Memory B cell (primary cell): ENCODE measurements around the gene ARSJ.
"Not testable (repeated sequence)": the region's sequence is repeated elsewhere in the genome, so short reads cannot be mapped to it uniquely, and the experiment has no call there.

Experiments used
- ATAC-seq: fragments of 150-1000 bp; cut with Tn5 transposase; 2 replicates; pipeline ENCODE4 v1.10.0; 2021; ENCODE audit warnings: low read depth, mild to moderate bottlenecking, moderate library complexity
- DNase-seq, 2 donors: peaks; one replicate each; pipeline ENCODE4 v3.0.0; 2022; ENCODE audit warnings: low spot score in 2 of 2
- H3K27ac Mint-ChIP-seq: one replicate; pipeline ENCODE4 v1.8.0; 2022; ENCODE audit warnings: mild to moderate bottlenecking, moderate library complexity, mixed read lengths
- H3K27me3 Mint-ChIP-seq: one replicate; pipeline ENCODE4 v1.8.0; 2022; ENCODE audit warnings: mixed read lengths
- H3K36me3 Mint-ChIP-seq: one replicate; pipeline ENCODE4 v1.8.0; 2022; ENCODE audit warnings: mild to moderate bottlenecking, mixed read lengths
- H3K4me1 Mint-ChIP-seq: one replicate; pipeline ENCODE4 v1.8.0; 2022; ENCODE audit warnings: mixed read lengths
- H3K4me3 Mint-ChIP-seq: one replicate; pipeline ENCODE4 v1.8.0; 2022; ENCODE audit warnings: mild to moderate bottlenecking, moderate library complexity, mixed read lengths
- H3K9me3 Mint-ChIP-seq: one replicate; pipeline ENCODE4 v1.8.0; 2022; ENCODE audit warnings: mixed read lengths

ARSJ gene

DNA sequence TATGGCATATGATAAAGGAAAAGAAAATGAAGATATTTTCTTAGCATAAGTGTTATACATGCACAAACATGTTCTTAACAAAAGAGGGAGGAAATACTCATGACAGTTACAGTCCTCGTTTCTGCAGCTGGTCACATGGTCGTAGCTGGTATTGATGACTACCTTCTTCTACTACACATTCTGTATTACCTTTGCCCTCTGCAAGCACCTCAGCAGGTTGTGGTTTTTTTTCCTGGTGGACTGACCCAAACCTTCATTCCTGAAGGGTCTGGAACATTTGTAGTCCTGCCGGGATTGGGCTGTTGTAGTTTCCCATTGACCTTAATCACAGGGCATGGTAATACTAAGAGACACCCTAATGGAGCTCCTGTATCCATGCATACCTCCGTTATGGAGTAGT lies 54.7 kb downstream of the ARSJ start:
- DNase-seq, H3K36me3 Mint-ChIP-seq, H3K4me1 Mint-ChIP-seq, H3K27ac Mint-ChIP-seq, H3K4me3 Mint-ChIP-seq, ATAC-seq, H3K9me3 Mint-ChIP-seq: not testable (repeated sequence)
- H3K27me3 Mint-ChIP-seq: peaks cover 12% of the 10 kb centered on the region

DNA sequence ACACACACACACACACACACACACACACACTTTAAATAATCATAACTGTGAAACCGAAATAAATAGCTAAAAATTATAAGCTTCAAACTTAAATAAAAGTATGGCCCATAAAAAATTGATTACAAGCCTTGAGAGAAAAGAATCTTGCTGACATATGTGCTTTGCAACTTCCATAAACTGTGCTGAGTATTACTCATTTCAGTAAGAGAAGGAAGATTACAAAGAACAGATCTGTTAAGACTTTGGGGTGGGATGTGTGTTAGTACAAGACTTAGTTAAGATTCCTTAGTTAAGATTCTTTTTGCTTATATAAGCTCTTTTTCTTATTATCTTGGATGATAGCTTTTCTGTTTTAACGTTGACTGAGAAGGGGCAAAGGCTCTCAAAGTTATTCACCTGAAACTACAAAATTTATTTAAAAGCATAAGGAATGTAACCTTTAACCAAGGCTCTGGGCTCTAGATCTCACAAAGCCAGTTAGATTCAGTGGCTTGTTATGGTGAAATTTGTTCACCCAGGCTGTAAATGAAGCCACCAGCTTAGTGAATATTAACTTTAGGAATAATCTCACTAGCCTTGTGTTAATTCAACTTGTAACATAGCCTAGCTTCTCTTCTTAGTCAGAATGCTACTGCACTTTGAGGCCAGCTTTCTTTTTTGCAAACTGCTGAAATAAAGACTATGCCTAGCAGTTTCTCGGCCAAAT lies 58.2 kb downstream of the ARSJ start:
- no peaks in the 10 kb centered on the region for H3K4me1 Mint-ChIP-seq
- H3K36me3 Mint-ChIP-seq: no peaks in the 10 kb centered on the region
- no peak overlapping the region for H3K27ac Mint-ChIP-seq
- ATAC-seq (no peak), DNase-seq (no peak)
- H3K9me3 Mint-ChIP-seq: no peaks in the 10 kb centered on the region
- H3K27me3 Mint-ChIP-seq: peaks cover 6% of the 10 kb centered on the region
- no peak overlapping the region for H3K4me3 Mint-ChIP-seq

DNA sequence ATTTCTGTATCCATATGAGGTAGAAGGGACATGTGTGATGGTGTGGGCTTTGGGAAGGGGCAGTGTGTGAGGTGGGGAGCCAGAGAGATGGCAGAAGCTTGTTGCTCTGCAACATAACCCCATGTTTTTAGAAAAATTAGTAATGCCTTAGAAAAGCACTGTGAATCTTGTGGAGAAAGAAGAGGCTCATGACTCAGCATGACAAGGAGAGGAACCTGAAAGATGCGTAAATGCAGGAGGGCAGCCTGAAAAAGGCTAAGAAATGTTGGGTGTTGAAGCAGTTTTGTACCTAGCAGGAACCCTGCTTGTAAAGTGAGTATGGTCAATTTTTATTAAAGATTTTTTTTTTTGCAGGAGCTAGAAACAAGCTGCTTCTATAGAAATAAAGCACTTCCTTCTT lies 59.8 kb downstream of the ARSJ start:
- no peak for ATAC-seq
- no peak for DNase-seq
- Mint-ChIP-seq H3K27me3 (peaks cover 2% of the 10 kb centered on the region), H3K4me1 (no peaks in the 10 kb centered on the region), H3K36me3 (no peaks in the 10 kb centered on the region), H3K27ac (no peak overlapping the region), H3K9me3 (no peaks in the 10 kb centered on the region), H3K4me3 (no peak overlapping the region)

DNA sequence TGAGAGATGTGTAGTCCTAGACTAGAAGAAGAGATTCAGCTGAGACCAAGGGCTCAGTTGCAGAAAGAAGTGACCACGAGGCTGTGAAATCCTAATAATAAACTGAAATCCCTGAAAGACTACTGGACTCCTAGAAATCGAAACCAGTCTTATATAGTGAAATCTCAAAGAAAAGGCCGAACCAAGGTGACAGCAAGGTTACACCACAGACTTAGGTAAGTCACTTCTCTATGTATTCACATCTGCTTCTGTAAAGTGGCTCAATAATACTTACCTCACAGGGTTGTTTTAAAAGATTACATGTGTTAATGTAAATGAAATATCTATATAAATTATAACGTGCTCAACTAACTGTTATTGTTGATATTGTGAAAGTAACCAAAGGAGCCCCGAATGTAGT lies 60.3 kb downstream of the ARSJ start:
- no peaks in the 10 kb centered on the region for H3K36me3 Mint-ChIP-seq
- H3K4me1 Mint-ChIP-seq: no peaks in the 10 kb centered on the region
- no peak for DNase-seq
- no peak overlapping the region for H3K4me3 Mint-ChIP-seq
- no peak for ATAC-seq
- H3K9me3 Mint-ChIP-seq: no peaks in the 10 kb centered on the region
- H3K27ac Mint-ChIP-seq: no peak overlapping the region
- H3K27me3 Mint-ChIP-seq: peaks cover 2% of the 10 kb centered on the region

DNA sequence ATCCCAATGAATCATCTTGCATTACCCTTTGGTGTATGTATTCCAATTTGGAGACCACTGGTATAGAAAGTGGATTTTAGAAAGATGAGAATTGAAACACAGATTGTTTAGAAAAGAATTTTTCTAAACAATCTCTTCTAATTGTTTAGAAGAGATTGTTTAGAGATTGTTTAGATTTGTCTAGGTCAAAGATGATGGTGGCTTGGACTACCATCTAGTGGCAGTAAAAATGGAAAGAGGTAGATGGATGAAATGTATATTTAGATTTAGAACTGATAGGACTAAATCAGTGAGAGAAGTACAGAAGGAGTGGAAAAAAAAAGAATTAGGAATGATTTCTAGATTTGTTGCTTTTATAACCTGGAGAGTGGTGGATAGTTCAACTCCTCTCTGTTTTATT lies 70.6 kb downstream of the ARSJ start:
- Mint-ChIP-seq H3K9me3 (peaks cover 3% of the 10 kb centered on the region), H3K36me3 (no peaks in the 10 kb centered on the region), H3K4me1 (no peaks in the 10 kb centered on the region), H3K4me3 (no peak overlapping the region), H3K27ac (no peak overlapping the region), H3K27me3 (no peaks in the 10 kb centered on the region)
- ATAC-seq: no peak
- no peak for DNase-seq

DNA sequence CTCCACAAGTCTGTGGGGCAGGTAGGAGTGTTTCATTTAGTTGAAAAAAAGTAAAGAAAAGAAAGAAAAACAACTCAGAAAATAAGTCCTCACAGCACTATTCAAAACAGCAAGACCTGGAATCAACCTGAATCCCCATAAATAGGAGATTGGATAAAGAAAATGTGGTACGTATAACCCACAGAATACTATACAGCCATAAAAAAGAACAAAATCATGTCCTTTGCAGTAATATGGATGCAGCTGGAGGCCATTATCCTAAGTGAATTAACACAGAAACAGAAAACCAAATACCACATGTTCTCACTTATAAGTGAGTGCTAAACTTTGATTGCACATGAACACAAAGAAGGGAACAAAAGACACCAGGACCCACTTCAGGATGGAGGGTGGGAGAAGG lies 71.9 kb downstream of the ARSJ start:
- Mint-ChIP-seq H3K9me3 (peaks cover 3% of the 10 kb centered on the region), H3K4me3 (no peak overlapping the region), H3K36me3 (no peaks in the 10 kb centered on the region), H3K27me3 (peaks cover 3% of the 10 kb centered on the region), H3K27ac (no peak overlapping the region), H3K4me1 (peaks cover 2% of the 10 kb centered on the region)
- DNase-seq (no peak), ATAC-seq (no peak)

DNA sequence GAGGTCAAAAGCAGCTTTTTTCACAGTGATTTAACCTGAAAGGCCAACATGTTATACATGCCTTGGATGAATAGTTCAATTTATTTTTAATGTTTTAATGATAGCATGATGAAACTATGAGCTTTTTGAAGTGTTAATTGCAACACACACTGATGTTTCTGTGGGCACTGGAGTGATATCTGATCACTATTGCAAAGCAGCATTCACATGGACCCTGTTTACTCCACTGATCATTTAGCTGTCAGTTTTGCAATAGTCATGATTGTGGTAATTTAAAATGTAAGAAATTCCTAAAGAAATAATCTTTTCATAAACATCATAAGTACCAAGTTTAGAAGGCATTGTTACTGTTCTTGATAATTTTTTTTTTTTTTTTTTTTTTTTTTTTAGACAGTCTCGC lies 74.1 kb downstream of the ARSJ start:
- Mint-ChIP-seq H3K9me3 (peaks cover 3% of the 10 kb centered on the region), H3K4me3 (no peak overlapping the region), H3K4me1 (peaks cover 4% of the 10 kb centered on the region), H3K27ac (no peak overlapping the region), H3K36me3 (no peaks in the 10 kb centered on the region), H3K27me3 (peaks cover 3% of the 10 kb centered on the region)
- no peak for ATAC-seq
- DNase-seq: no peak

DNA sequence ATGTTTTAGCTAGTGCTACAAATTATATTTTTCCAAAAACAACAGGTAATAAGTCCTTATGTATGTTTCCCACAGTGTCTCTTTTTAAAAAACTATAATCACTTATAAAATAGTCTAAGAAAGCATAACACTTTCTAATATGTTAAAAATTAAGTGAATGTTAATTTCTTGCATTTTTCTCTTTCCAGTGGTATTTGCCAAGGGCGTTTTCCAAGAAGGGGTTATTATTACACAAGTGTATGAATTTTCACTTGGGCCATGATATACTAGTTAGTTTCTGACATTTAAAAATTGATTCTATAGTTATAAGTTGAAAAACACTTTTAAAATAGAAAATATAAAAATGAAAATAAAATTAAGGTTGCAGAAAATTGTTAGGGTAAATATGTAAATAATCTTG lies 74.6 kb downstream of the ARSJ start:
- H3K4me1 Mint-ChIP-seq: peaks cover 6% of the 10 kb centered on the region
- H3K9me3 Mint-ChIP-seq: peaks cover 3% of the 10 kb centered on the region
- H3K4me3 Mint-ChIP-seq: no peak overlapping the region
- H3K27me3 Mint-ChIP-seq: peaks cover 3% of the 10 kb centered on the region
- DNase-seq (no peak), ATAC-seq (no peak)
- H3K36me3 Mint-ChIP-seq: no peaks in the 10 kb centered on the region
- H3K27ac Mint-ChIP-seq: no peak overlapping the region

DNA sequence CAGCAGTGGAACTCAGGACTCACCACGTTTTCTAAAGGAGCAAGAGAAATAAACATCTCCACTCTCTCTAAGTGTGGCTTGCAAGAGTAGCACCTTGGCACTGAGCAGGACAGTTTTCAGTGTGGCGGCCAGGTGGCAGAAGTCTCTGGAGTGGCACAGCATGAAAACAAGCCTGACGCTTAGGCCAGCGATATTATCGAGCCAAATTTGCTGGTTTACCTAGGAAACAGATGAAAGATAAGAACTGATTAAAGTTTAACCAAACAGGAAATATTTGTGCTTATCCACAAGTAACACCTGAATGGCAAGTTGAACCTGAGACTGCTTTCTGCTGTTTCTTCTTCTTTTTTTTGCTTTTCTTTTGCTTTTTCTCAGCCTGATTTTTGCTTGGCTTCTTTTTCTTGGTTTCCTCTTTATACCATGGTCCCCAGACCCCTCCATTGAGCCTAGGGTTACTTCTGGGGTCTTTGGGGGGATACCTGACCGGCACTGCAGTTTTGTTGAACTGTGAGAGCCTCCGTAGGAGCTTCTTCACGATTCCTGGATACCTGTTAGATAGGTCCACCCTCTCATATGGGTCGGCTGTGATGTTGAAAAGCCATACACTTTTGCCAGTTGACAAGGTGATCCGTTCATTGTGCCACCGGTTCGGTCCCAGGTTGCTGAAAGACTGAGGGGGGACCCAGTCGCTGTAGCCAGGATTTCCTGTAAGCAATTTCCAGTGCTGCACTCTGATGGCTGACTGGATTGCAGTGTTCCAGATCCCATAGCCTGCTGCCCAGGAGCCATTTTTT lies 77.3 kb downstream of the ARSJ start:
- Mint-ChIP-seq H3K9me3 (no peaks in the 10 kb centered on the region), H3K27me3 (peaks cover 3% of the 10 kb centered on the region), H3K4me1 (peaks cover 9% of the 10 kb centered on the region), H3K4me3 (no peak overlapping the region), H3K27ac (no peak overlapping the region), H3K36me3 (no peaks in the 10 kb centered on the region)
- DNase-seq (no peak), ATAC-seq (no peak)

DNA sequence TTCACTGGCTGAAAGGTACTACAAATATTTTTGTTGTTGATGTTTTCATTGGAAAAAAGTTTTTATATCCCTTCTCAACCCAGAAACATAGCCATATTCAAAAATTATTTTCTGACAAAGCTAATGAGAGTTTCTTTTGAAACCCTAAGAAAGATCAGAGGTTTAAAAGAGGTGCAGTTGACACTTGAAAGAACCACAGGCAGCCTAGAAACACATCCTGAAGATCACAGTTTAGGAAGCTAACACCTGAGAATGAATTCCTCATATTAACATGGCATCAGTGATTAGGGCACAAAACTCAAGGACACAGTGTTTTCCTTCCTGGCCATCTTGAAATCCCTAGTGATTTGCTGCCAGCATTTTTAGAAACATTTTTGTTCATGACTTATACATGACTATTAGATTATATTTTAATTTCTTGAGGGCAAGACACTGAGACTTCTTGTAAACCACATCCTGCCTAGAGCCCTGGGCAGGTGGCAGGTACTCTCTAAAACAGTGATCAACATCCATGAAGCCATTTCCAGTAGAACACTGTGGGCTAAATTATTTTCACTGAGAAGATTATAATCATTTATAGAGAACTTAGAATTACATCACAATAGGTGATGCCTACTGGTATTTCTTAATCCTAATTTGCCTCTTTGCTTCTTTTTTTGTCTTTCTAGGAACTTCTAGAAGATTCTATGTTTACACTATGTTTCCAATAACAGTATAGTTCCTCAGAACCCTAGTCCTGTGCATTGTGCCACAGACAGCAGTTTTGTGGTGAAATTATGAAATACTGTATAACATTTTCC lies 80.0 kb downstream of the ARSJ start:
- Mint-ChIP-seq H3K27ac (no peak overlapping the region), H3K27me3 (peaks cover 5% of the 10 kb centered on the region), H3K9me3 (no peaks in the 10 kb centered on the region), H3K4me1 (peaks cover 9% of the 10 kb centered on the region), H3K36me3 (no peaks in the 10 kb centered on the region), H3K4me3 (no peak overlapping the region)
- ATAC-seq: peak; percentile 77
- DNase-seq: no peak

DNA sequence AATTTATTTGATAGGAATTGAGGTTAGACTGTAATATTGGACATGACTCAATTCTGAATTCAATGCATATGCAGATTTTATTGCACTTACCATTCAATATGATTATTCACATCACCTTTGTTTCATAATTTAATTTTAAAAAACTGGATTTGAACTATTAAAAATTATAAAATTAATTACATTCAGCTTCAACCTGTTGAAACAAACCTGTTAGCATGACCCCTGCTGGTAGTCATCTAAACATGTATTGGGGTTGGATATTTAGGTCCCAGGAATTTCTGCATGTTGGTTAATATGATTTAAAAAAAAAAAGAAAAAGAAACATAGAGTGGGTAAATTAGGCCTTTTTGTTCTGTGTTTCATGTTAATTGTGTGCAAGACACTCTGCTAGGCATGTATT lies 85.9 kb downstream of the ARSJ start:
- H3K9me3 Mint-ChIP-seq: peaks cover 3% of the 10 kb centered on the region
- H3K27me3 Mint-ChIP-seq: peaks cover 2% of the 10 kb centered on the region
- H3K4me3 Mint-ChIP-seq: no peak overlapping the region
- DNase-seq (no peak), ATAC-seq (no peak)
- H3K4me1 Mint-ChIP-seq: no peaks in the 10 kb centered on the region
- H3K27ac Mint-ChIP-seq: no peak overlapping the region
- no peaks in the 10 kb centered on the region for H3K36me3 Mint-ChIP-seq

DNA sequence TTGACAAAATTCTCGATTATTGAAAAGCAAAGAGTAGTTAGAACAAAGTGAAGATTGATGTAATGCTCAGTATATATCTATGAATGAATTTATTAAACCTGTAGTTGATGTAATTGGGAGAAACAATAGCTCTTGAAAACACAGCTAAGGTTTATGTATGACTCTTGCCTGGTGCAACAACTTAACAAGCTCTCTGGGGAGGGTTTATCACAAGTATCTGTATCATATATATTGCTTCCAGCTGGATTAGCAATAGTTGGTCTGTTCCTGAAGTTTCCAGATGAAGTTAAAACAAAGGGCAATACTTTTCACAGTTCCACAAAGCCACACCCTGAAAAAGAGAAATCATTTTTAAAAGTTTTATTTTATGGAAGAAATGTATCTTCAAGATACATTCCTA lies 91.4 kb downstream of the ARSJ start:
- DNase-seq (no peak), ATAC-seq (no peak)
- Mint-ChIP-seq H3K27ac (no peak overlapping the region), H3K27me3 (peaks cover 2% of the 10 kb centered on the region), H3K36me3 (no peaks in the 10 kb centered on the region), H3K4me3 (no peak overlapping the region), H3K9me3 (peaks cover 3% of the 10 kb centered on the region), H3K4me1 (no peaks in the 10 kb centered on the region)

DNA sequence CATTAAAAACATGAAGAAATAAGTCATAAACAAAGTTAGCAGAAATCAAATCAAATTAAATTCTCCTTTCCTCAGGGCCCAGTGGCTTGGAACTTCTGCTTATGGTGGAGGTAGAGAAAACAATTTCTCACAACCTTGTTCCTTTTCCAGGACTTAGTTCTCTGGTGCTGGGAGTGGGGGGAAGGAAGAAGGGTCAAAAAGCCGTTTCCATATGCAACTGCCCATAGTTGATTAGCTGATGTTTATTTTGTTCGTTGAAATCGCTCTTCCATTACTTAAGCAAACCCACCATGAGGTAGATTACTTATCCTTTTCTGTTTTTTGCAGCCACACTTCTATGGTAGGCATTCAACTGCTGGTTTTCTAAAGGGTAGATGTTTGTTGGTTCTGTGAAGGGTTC lies 94.2 kb downstream of the ARSJ start:
- H3K27ac Mint-ChIP-seq: no peak overlapping the region
- H3K4me1 Mint-ChIP-seq: no peaks in the 10 kb centered on the region
- H3K36me3 Mint-ChIP-seq: no peaks in the 10 kb centered on the region
- H3K4me3 Mint-ChIP-seq: no peak overlapping the region
- no peak for ATAC-seq
- H3K9me3 Mint-ChIP-seq: peaks cover 3% of the 10 kb centered on the region
- H3K27me3 Mint-ChIP-seq: peaks cover 2% of the 10 kb centered on the region
- no peak for DNase-seq

DNA sequence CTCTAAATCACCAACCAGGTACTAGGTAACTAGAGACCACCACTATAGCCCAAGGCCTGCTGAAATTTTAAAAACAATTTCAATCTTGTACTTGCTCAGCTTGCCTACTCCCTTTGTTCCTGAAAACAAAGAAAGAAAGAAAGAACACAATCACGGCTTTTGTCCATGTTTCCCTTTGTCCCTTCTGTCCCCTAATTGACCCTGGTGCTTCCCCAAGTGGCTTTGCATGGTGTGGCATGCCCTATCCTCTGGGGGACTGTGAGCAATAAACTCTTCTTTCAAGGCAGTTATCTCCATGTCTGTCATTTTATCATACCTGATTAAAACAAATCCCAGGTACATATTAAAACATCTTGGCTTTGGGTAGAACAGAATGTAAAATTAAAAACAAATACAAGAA lies 94.8 kb downstream of the ARSJ start:
- no peaks in the 10 kb centered on the region for H3K4me1 Mint-ChIP-seq
- ATAC-seq (no peak), DNase-seq (no peak)
- peaks cover under 1% of the 10 kb centered on the region for H3K9me3 Mint-ChIP-seq
- H3K4me3 Mint-ChIP-seq: no peak overlapping the region
- H3K36me3 Mint-ChIP-seq: no peaks in the 10 kb centered on the region
- peaks cover 2% of the 10 kb centered on the region for H3K27me3 Mint-ChIP-seq
- H3K27ac Mint-ChIP-seq: no peak overlapping the region
